ENCODE data around the gene TSPAN32.

Gene TSPAN32

DNA sequence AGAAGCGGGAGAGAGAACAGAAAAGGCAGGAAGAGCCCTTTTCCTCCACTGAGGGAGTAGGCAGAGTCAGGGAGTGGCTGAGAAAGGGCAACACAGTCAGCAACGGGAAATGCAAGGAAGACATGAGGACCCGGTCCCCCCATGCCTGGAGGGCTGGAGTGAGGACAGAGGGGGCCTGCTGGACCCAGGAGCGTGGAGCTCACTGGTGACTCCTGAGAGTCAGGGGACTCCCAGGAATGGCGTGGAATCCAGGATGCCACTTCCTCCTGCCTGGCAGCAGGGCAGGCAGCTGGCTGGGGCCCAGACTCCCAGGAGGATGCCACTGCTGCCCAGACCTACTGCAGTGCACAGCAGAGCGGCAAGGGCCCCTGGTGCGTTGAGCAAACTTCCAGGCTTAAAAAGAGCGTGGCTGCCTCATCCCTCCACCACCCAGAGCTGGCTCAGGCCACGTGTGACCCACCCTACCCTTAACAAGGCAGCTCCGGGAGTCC lies 11.4 kb upstream of the TSPAN32 start:
- DNase-seq, result no peak

DNA sequence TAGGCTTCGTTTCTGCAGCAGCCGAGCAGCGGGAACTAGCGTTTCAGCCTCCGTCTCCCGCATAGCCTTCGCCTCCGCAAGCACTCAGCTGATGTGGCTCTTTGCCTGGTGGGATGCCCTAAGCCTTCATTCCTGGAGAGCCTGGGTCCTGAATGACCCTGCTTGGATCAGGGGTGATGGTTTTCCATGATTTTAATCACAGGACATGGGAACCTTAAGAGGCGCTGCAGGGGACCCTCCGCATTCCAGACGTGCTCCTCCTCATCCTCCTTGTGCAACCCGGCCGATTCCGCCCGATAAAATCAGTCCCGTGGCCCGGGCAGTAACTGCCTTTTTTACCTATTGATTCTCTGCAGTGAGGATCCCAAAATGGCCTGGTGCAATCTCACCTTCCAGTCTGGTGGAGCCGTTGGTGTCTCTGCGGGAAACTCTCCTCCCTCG lies 8.3 kb upstream of the TSPAN32 start:
- DNase-seq, result no peak

DNA sequence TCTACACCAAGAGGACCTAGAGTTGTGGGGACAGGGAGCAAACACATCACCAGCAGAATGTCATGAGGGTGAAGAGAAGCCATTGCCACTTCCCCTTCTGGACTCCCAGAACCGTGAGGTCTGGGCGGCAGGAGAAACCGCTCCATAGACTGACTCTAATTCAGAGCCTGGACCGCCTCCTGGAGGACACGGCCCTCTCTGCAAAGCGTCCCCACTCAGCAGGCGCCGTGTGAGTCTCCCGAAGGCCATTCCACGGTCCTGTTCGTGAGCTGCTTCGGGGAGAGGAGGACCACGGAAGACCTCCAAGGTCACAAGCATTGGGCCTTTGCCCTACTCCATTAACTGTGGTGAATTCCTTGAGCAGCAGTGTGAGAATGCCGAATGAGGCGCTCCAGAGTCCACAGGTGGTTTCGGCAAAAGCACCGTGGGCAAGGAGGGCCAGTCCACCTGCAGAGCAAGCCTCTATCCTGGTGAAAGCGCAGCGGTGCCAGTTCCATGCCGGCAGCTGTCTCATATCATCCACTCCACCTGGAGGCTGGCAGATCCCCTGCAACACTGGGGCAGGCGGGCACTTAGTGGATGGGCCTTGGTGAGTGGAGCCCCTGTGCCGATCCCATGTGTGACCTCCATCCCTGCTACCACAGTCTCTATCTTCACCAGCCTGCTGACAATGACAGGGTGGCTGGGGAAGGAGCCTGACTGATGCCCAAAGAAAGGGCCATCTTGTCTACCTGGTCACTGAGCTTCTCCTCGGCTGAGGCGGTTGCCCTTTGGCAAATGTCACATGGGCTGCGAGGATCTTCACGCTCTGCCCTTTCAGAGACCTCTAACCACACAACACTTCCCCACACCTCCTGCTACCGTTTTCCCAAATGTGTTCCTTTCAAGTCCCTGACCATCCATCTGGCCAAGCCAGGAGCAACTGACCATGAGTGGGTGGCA lies 7.6 kb upstream of the TSPAN32 start:
- no peak for DNase-seq

DNA sequence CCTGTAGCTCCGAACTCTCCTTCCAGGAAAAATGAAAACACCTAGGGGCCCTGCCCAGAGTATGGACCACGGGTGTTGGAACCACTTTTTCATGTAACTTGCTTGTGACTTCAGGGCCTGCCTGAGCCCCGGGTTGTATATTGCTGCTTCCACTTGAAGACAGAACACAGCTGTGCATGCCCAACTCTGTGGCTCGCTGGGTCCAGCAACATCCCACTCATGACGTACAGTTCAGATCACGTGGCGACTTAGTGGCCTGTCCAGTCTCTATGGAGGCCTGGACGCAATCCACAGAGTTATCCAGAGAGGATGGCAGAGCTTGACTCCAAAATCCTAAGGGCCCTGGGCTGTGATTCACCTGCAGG lies 6.9 kb upstream of the TSPAN32 start:
- DNase-seq, result no peak

DNA sequence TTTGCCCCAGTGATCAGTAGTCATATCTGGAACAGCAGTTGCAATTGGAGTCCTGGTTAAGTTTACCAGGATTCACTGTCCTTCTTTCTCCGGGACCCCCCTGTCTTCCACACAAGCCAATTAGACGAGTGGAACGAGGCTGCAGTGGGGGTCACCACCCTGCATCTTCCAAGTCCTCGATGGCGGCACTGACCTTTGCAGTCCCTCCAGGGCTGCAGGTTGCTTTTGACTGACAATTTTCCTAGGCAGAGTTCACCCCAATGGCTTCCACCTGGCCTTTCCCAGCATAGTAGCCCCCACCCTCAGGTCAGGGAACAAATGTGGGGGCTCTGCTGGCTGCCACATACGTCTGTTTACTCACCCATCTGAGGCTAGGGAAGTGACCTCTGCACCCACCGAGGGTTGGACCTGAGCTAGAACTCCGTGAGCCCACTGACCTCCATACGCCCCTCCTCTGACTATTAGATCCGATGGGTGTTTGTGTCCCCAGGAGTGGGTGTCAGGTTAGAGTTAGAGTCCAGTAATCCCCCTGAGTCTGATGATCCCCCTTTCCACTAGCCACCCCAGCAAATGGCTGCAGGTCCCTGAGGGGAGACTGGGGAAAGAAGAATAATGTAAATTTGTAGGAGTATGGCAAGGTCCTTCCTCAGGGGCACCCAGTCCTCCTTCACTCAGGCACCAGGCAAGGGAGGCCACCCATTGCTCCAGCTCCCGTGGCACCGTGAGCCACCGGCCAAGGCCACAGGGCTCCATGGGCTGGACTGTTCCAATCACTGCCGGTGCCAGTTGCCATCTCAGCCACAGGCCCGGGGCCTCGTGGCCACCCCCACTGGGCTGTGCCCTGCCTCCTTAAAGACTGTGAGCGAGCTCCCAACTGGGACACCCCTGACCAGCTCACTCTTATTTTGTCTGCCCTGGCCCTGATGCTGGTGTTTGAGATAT lies 5.6 kb upstream of the TSPAN32 start:
- no peak for DNase-seq

DNA sequence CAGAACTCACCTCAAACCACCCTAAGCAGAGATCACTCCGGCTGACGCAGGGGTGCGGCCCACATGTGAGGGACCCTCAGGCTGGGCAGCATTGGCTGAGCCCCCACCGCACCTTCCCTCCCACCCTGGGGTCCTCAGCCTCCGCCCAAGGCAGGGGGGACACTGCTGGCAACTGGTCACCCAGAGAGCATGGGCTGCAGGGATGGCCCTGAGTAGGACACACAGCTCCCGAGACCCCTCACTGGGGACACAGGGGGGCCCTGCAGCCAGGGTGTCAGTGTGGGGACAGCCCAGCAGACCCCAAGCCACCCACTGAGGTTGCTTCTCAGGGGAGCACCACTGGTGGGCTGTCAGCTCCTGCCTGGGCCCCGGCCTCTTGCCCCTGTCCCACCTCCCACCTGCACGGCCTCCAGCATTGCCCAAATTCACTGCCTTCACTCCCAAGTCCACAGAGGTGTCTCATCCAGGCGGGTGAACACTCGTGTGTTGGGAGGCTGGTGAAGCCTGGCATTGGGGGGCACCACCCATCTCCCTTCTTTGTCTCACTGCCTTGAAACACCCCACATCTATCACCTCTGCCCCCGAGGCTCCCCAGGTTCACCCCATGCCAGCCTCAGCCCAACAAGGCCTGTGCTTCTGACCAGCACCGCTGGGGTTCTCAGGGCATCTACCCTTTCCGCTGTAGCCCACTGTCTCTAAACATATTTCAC lies 4.7 kb upstream of the TSPAN32 start:
- no peak for DNase-seq

DNA sequence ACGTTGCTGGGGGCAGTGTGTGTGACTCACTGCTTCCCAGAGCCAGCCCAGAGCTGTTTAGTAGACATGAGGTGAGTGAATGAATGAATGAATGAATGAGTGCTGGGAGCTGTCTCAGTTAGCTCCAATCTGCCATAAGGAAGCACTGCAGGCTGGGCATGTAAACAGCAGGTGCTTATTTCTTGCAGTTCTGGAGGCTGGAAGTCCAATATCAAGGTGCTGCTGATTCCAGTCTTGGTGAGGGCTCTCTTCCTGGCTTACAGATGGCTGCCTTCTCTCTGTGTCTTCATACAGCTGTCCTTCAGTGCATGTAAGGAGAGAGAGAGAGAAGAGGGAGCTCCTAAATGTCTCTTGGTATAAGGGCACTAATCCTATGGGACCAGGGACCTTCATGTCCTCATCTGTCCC lies 4.2 kb upstream of the TSPAN32 start:
- DNase-seq, result no peak

DNA sequence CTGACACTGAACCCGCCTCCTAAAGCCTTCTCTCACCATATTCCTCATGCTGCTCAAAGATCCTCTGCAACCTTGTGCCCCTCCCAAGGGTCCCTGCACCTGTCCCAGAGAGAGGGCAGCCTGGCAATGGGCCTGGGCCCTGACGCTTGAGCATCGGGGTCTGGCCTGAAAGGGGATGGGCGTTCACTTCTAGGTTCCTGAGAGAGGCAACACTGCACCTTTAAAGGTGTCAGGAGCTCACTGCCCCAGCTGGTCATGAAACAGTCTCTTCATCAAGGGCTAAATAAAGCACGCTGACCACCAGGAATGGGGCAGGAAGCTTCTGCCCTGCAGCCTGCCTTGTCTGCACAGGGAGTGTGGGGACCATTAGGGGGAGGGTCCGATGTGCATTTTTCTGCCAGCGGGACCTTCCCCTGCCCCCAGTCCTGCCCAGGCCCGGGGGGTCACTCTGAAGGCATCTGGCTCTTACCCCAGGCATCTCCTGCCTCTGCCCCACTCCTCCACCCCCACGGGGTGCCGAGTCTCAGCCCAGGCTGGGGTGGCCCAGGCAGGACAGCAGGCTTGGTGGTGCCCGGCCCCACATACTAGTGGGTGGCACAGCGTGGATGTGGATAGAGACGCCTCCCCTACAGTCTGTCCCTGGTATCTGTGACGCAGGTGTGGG lies 3.5 kb upstream of the TSPAN32 start:
- no peak for DNase-seq

DNA sequence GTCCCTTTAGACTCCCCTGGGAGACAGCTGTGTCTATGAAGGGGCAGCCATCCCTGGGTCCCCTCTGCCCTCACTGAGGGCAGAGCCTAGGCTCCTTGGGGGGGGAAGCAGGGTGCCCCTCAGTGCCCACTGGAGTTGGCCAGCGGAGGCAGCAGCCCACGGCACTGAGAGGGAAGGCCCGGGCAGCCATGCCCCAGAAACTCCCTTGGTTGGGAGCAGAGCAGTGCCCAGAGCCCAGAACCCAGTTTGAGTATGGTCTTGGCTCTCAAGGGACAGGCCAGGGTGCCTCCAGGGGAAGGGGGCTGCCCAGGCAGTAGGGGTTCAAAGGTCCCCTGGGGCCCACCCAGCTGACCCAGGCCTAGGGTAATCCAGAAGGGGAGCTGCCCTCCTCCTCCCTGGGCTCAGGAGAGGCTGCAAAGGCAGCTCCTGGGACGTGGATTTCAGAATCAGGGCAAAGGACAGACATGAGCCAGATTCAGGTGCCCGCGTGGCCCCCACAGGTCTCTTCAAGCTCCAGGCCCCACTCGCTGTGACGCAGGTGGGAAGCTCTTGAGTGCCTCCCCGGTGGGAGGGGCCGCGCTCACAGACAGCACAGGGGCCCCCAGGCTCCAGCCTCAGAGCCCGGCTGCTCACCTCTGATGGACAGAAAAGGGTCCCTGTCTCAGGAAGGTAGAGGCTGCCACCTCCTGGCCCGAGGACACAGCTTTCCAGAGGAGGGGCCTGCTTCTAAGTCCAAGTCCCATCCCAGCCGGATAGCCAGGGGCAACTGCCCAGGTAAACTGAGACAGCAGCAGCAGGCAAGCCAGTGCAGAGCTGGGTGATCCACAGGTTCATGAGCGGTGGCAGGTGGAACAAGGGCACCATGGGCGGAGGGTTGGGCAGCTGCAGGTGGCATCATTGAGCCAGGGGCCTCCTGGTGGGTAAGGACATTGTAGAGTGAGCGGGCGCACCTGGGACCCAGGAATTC lies 2.7 kb upstream of the TSPAN32 start:
- no peak for DNase-seq

DNA sequence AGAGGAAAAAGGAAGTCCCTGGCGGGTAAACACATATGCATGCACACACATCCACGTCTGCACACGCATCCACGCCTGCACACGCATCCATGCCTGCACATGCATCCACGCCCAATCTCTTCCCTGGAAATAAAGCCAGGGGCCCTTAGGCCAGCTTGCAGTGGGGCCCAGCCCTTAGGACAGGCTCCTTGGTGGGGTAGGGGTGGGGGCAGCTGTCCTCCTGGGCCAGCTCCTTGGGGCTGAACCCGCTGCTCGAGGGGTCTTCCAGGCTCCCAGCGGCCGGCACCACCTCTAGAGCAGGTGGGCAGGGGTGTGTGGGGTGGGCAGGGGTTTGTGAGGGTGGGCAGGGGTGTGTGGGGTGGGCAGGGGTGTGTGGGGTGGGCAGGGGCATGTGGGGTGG lies 2.0 kb upstream of the TSPAN32 start:
- no peak for DNase-seq

DNA sequence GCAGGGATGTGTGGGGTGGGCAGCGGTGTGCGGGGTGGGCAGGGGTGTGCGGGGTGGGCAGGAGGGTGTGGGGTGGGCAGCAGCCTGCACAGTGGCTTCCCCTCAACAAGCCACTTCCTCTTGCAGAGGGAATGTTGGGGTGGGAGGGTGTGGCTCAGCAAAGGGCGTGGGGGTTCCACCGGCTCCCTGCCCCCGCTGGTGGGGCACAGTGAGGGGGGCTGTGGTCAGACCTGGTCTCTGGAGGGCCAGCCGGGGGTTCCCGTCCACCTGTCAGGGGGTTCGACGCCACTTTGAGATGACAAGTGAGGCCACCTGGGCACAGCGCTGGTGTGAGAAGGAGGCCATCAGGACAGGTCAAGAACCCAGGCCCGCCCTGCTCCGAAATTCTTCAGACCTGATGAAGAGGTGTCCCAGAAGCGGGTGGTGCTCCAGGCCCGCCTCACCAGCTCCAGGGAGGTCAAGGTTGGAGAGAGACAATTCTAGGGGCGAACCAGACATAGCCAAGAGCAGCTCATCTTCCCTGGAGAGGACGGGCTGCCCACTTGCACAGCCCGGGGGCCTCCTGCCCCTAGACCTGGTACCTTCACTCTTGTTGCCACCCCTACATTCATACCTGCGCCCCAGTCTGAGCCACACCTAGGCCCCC lies 1.4 kb upstream of the TSPAN32 start:
- no peak for DNase-seq

DNA sequence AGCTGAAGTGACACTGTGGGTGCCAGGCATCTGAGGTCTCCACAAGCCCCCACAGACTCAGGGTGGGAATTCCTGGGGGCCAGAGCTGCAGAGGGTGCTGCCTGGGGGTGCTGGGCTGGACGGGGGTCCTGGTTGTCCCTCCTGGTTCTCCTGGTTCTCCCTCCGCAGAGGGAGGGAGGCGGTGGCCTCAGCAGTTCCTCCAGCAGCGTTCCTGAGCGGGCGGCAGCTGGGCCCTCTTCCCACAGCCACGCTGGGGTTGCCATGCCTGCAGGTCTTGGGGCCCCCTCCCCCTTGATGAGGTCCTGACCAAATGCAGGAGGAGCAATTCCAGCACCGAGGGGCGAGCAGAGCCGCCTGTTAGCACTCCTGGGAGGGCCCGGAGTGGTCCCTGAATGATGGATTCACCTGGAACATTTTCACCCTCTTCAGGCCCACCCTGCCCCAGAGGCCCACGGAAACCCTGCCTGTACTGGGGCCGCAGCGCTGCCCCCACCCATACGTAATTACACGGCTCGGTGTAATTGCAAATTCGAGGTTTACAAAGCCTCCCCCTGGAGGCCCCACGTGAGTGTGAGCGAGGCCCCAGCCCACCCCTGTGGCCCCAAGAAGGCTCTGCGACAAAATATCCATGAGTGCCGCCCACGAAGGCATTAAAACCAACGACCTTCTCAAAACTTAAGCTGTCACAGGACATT lies 730 bp upstream of the TSPAN32 start:
- DNase-seq, result no peak

DNA sequence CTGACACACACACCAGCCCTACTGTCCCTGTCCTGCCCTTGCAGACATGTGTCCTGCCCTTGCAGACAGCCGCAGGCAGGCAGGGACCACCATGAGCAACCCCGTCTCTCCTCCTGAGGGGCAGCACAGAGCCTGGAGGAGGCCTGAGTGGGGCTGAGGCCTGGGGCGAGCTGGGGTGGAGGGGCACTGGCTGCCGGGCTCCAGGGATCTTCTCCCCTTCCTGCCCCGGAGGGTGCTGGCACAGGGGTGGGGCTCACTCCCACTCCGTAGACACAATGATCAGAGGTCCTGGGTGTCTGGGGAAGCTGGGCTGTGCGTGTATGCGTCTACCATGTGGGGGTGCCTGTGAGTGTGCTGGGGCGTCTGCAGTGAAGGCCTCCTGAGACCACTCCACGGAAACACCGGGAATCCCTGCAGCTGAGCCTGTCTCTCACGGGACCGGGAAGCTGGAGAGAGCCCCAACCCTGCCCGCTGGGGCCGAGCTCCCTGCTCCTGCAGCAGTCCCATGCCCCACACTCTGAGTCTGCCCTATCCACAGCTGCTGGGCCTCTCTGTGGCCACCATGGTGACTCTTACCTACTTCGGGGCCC lies 588 bp downstream of the TSPAN32 start:
- DNase-seq, result no peak

DNA sequence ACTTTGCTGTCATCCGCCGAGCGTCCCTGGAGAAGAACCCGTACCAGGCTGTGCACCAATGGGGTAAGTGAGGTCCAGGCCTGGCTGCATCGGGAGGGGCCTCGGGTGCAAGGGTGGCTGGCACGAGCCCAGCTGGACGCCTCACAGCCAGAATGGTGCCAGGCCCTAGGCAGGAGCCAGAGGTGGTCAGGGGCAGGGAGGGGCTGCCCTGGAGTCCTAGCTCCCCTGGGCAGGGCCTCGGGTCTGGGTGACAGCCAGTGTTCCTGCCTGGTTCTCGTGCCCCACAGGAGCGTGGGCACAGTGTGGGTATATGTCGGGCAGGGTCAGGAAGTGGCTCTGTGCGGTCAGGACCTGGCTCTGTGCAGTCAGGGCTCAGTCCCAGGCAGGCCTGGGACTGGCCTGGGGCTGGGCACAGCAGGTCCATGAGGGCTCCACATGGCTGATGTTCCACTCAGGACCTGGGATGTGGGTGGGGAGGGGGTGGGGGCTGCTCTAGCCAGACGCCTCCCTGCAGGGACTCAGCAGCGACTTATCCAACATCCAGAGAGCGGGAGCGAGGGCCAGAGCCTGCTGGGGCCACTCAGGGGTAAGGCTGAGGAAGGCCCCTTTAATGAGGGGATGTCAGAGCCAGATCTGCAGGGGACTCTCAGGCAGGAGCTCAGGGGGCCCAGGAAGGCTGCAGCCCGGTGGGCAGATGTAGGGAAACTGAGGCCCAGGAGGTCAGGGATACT lies 1.2 kb downstream of the TSPAN32 start:
- DNase-seq, result no peak

DNA sequence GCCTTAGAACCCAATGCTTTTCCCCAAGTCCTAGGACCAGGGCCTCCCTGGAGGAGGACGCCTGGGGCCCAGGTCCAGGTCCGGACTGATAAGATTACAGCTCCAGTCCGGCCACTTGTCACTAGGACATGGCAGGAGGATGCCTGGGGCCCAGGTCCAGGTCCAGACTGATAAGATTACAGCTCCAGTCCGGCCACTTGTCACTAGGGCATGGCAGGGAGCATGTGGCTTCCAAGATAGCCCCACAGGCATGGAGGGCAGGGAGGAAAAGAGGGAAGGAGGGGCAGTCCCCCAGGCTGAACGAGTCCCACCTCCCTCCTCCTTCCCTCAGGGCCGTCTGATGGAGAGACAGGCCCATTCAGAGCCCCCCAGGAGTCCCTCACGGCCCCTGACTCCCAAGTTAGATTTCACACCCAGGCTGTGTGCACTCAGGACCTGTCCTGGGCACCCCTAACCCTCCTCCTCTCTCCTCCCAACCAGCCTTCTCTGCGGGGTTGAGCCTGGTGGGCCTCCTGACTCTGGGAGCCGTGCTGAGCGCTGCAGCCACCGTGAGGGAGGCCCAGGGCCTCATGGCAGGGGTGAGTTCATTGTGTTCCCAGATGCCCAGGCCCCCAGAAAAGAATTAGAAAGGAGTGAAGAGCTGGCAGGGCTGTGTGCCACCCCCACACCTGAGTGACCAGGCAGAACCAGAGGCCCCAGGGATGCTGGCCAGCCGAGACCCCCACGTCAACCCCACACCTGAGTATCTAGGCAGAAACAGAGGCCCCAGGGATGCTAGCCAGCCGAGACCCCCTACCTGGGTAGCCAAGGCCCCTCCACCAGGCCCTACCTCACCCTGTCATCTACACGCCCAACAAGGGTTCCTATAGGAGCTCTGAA lies 2.1 kb downstream of the TSPAN32 start:
- DNase-seq, result no peak

DNA sequence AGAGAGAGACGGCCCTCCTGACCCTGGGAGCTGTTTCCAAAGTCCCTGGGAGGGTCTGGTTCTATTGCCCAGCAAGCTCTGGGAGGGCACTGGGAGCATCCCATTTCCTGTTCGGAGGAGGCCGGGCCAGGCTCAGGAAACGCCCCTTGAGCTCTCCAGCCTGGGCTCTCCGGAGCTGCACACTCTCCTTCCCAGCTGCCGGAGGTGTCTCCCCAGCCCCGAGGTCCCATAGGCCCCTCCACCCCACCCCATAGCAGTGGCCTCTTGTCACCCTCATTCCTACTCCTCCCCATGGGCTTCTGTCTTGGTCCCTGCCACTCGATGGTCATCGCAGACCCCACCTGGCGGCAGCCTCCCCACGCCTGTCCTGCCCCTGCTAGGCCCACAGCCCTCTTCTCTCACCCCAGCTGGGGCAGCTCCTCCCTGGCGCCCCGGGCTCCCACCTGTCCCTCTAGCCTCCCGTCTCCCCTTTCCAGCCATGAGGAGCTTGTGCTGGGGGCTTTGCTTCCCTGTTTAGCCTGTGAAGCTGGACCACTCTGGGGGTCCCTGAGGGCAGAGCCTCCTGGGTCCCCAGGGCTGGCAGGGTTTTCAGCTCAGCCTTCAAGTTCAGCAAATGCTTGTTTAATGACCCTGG lies 2.8 kb downstream of the TSPAN32 start:
- DNase-seq, result no peak

DNA sequence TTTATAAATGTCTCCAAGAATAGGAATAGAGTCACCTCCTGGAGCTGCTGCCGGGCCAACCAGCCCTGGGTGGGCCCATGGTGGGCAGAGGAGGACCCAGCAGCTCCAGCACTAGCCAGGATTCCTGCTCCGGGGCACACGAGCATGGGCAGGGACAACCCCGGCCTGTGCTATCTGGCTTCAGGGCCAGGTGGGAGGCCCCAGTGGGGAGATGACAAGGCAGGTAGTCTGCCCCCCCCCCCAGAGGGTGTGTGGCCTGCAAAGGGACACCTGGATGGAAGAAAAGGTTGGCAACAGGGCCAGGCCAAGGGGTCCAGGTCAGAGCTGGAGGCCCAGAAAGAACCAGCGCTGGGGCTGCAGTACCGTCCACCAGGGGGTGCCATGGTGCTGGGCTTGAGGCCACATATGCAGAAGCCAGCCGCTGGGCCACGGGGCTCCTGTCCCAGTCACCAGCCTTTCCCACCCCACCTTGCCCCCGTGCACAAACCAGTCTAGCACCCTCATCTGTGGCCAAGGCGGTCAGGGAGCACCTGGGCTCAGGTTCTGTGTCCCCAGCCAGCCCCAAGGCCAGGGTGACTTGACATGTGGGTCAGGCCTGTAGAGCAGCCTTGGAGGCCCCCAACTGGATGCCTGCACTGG lies 3.4 kb downstream of the TSPAN32 start:
- DNase-seq, result peak; percentile 71
